Measurements from ENCODE around the gene GGCT.

DNA sequence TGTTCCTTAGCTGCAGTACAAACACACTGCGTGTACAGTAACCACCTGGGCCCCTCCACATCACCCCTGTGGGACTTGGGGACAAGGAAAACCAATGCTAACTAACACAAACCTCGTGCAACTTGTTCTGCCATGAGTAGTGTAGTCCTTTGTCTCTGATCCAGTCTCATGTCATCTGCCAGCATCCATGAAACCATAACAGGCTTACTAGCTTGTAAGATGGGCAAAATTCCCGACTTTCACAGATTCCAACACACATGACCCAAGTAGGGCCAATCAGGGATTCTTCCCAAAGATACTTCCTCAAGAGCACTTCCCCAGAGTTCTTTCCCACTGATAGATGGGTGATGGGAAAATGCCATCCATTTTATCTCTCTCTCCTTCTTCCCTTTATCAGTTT is 48.9 kb upstream of the GGCT start:
- TF ChIP-seq POLR2A (IDR thresholded peaks at IDR 0.05) (no peak), EP300 (IDR thresholded peaks at IDR 0.05) (no peak)
- TF ChIP-seq, protein P1, sequence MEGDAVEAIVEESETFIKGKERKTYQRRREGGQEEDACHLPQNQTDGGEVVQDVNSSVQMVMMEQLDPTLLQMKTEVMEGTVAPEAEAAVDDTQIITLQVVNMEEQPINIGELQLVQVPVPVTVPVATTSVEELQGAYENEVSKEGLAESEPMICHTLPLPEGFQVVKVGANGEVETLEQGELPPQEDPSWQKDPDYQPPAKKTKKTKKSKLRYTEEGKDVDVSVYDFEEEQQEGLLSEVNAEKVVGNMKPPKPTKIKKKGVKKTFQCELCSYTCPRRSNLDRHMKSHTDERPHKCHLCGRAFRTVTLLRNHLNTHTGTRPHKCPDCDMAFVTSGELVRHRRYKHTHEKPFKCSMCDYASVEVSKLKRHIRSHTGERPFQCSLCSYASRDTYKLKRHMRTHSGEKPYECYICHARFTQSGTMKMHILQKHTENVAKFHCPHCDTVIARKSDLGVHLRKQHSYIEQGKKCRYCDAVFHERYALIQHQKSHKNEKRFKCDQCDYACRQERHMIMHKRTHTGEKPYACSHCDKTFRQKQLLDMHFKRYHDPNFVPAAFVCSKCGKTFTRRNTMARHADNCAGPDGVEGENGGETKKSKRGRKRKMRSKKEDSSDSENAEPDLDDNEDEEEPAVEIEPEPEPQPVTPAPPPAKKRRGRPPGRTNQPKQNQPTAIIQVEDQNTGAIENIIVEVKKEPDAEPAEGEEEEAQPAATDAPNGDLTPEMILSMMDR (IDR thresholded peaks at IDR 0.05) = no peak

Measured in upper lobe of left lung (tissue), 4 donors.